IMR-90 (cell line): ENCODE data around the gene ODF2. TPM values are rescaled to one million over a fixed set of nuclear protein-coding genes. Genes with fewer than 3 reads are reported as not detected.
A peak's percentile ranks its signal among the peaks of the same experiment; 100 is the strongest.

Experiments
- ATAC-seq: fragments of 200-7000 bp; cut with Tn5 transposase; 2 replicates; pipeline ENCODE4 v1.9.1; 2020; ENCODE audit warnings: low read depth, mild to moderate bottlenecking, moderate library complexity
- BruUV-seq: library from RNA; stranded (reverse); fragments of 400-500 nt; replicated peaks from 2 replicates; lab custom pipeline; 2021; lab: Mats Ljungman, UMichigan
- CTCF ChIA-PET: fragments of 300-600 bp; formaldehyde crosslinking; extraction: SDS; loops from one replicate; lab custom pipeline; 2021; ENCODE audit warnings: antibody characterized with exemption; lab: Yijun Ruan, JAX
- POLR2A ChIA-PET: fragments of 300-600 bp; sonication (Branson Sonifier 250); formaldehyde crosslinking; loops from one replicate; lab custom pipeline; 2022; ENCODE audit warnings: antibody characterized with exemption; ENCODE audit not compliant: unreplicated experiment; lab: Charles Lee
- DNase-seq: peaks from one replicate; pipeline ENCODE4 v3.0.0; 2013
- H2AFZ ChIP-seq: replicated peaks from 2 replicates; pipeline ENCODE3; 2013; ENCODE audit warnings: low read length, mild to moderate bottlenecking; ENCODE audit not compliant: poor library complexity
- H2AK5ac ChIP-seq: 2 replicates; pipeline ENCODE4 v1.6.1; 2013; ENCODE audit warnings: low read depth, low read length, inconsistent platforms
- H2AK9ac ChIP-seq: replicated peaks from 2 replicates; pipeline ENCODE3; 2013; ENCODE audit warnings: mild to moderate bottlenecking, low read depth, low read length, moderate library complexity; ENCODE audit not compliant: poor library complexity
- H2BK120ac ChIP-seq: 2 replicates; pipeline ENCODE4 v1.6.1; 2013; ENCODE audit warnings: low read depth, low read length, inconsistent platforms
- H2BK15ac ChIP-seq: 3 replicates; pipeline ENCODE4 v1.6.1; 2013; ENCODE audit warnings: low read depth, low read length, inconsistent platforms
- H2BK20ac ChIP-seq: 2 replicates; pipeline ENCODE4 v1.6.1; 2013; ENCODE audit warnings: low read depth, mild to moderate bottlenecking, inconsistent platforms, low read length, moderate library complexity
- H2BK5ac ChIP-seq: 2 replicates; pipeline ENCODE4 v1.6.1; 2013; ENCODE audit warnings: mild to moderate bottlenecking, low read depth, low read length, inconsistent platforms; ENCODE audit not compliant: poor library complexity, severe bottlenecking
- H3K14ac ChIP-seq: replicated peaks from 2 replicates; pipeline ENCODE4 v1.6.1; 2013; ENCODE audit warnings: low read depth, low read length, inconsistent platforms
- H3K18ac ChIP-seq: 2 replicates; pipeline ENCODE4 v1.6.1; 2013; ENCODE audit warnings: low read depth, low read length, control low read depth
- H3K23ac ChIP-seq: 2 replicates; pipeline ENCODE4 v1.6.1; 2013; ENCODE audit warnings: low read depth, low read length, inconsistent platforms
- H3K27ac ChIP-seq: 2 replicates; pipeline ENCODE4 v1.5.1; 2013; ENCODE audit warnings: mild to moderate bottlenecking, control low read depth, low read length; ENCODE audit not compliant: insufficient read depth
- H3K27me3 ChIP-seq: 2 replicates; pipeline ENCODE4 v1.6.1; 2013; ENCODE audit warnings: low read length; ENCODE audit not compliant: control insufficient read depth, insufficient read depth
- H3K36me3 ChIP-seq: 2 replicates; pipeline ENCODE4 v1.6.1; 2013; ENCODE audit warnings: low read length, mixed read lengths; ENCODE audit not compliant: control insufficient read depth, insufficient read depth
- H3K4ac ChIP-seq: 2 replicates; pipeline ENCODE4 v1.6.1; 2013; ENCODE audit warnings: low read depth, low read length, inconsistent platforms
- H3K4me1 ChIP-seq: 2 replicates; pipeline ENCODE4 v1.6.1; 2013; ENCODE audit warnings: low read length, mixed read lengths; ENCODE audit not compliant: control insufficient read depth, insufficient read depth
- H3K4me2 ChIP-seq: 2 replicates; pipeline ENCODE4 v1.6.1; 2013; ENCODE audit warnings: low read depth, mild to moderate bottlenecking, control low read depth, low read length, moderate library complexity
- H3K4me3 ChIP-seq: 2 replicates; pipeline ENCODE4 v1.5.1; 2013; ENCODE audit warnings: low read depth, mild to moderate bottlenecking, control low read depth, low read length, moderate library complexity; ENCODE audit not compliant: insufficient read depth
- H3K56ac ChIP-seq: 2 replicates; pipeline ENCODE4 v1.6.1; 2013; ENCODE audit warnings: low read length, inconsistent platforms; ENCODE audit not compliant: insufficient read depth; ENCODE audit errors: extremely low read depth
- H3K79me1 ChIP-seq, 2 experiments: 2 replicates each; pipeline ENCODE4 v1.6.1; 2013; ENCODE audit warnings: low read length in 2 of 2, inconsistent platforms in 1 of 2, low read depth in 1 of 2
- H3K9ac ChIP-seq: 2 replicates; pipeline ENCODE4 v1.6.1; 2013; ENCODE audit warnings: low read depth, low read length, control low read depth
- H3K9me1 ChIP-seq: 2 replicates; pipeline ENCODE4 v1.6.1; 2013; ENCODE audit warnings: low read length, inconsistent platforms; ENCODE audit not compliant: insufficient read depth
- H3K9me3 ChIP-seq: 2 replicates; pipeline ENCODE4 v1.6.1; 2013; ENCODE audit warnings: low read length; ENCODE audit not compliant: control insufficient read depth, insufficient read depth
- H4K20me1 ChIP-seq: 2 replicates; pipeline ENCODE4 v1.6.1; 2013; ENCODE audit warnings: low read length, inconsistent platforms; ENCODE audit not compliant: insufficient read depth
- H4K5ac ChIP-seq: 2 replicates; pipeline ENCODE4 v1.6.1; 2013; ENCODE audit warnings: mild to moderate bottlenecking, low read depth, low read length, control low read depth
- H4K8ac ChIP-seq, 2 experiments: 2 replicates each; pipeline ENCODE4 v1.6.1; 2013; ENCODE audit warnings: low read depth in 2 of 2, low read length in 2 of 2, control low read depth in 1 of 2, inconsistent platforms in 1 of 2
- H4K91ac ChIP-seq: 2 replicates; pipeline ENCODE4 v1.6.1; 2013; ENCODE audit warnings: low read depth, low read length, inconsistent platforms; ENCODE audit not compliant: insufficient read depth
- BHLHE40 ChIP-seq: fragments of 150-350 bp; IDR thresholded peaks from 2 replicates; pipeline ENCODE4 v1.6.1; 2016; ENCODE audit warnings: mild to moderate bottlenecking, low read depth, low read length
- CEBPB ChIP-seq: IDR thresholded peaks from 2 replicates; pipeline ENCODE4 v1.6.1; 2012; ENCODE audit warnings: low read depth, low read length, improper control_type of control experiment
- CHD1 ChIP-seq: IDR thresholded peaks from 2 replicates; pipeline ENCODE4 v1.6.1; 2012; ENCODE audit warnings: low read depth, low read length, improper control_type of control experiment
- CTCF ChIP-seq: conservative IDR thresholded peaks from 2 replicates; pipeline ENCODE4 v1.5.1; 2012; ENCODE audit warnings: mild to moderate bottlenecking, low read depth, low read length, improper control_type of control experiment
- ELK1 ChIP-seq: fragments of 150-350 bp; IDR thresholded peaks from 2 replicates; pipeline ENCODE4 v1.6.1; 2016; ENCODE audit warnings: low read depth, mild to moderate bottlenecking, low read length, moderate library complexity, borderline replicate concordance
- FOS ChIP-seq: fragments of 150-350 bp; IDR thresholded peaks from 2 replicates; pipeline ENCODE4 v1.6.1; 2016; ENCODE audit warnings: low read depth, low read length
- MAFK ChIP-seq: IDR thresholded peaks from 2 replicates; pipeline ENCODE4 v1.6.1; 2012; ENCODE audit warnings: low read depth, low read length, improper control_type of control experiment
- MAZ ChIP-seq: IDR thresholded peaks from 2 replicates; pipeline ENCODE4 v1.6.1; 2012; ENCODE audit warnings: low read depth, mild to moderate bottlenecking, low read length, improper control_type of control experiment, moderate library complexity, borderline replicate concordance
- MXI1 ChIP-seq: IDR thresholded peaks from 2 replicates; pipeline ENCODE4 v1.6.1; 2012; ENCODE audit warnings: low read depth, mild to moderate bottlenecking, low read length, moderate library complexity, borderline replicate concordance
- NFE2L2 ChIP-seq: fragments of 150-350 bp; IDR thresholded peaks from 2 replicates; pipeline ENCODE4 v1.6.1; 2016; ENCODE audit warnings: low read depth, mild to moderate bottlenecking, low read length
- POLR2A ChIP-seq: IDR thresholded peaks from 2 replicates; pipeline ENCODE4 v1.6.1; 2012; ENCODE audit warnings: mild to moderate bottlenecking, low read depth, low read length
- RAD21 ChIP-seq: IDR thresholded peaks from 2 replicates; pipeline ENCODE4 v1.6.1; 2012; ENCODE audit warnings: low read length, improper control_type of control experiment
- RCOR1 ChIP-seq: IDR thresholded peaks from 2 replicates; pipeline ENCODE4 v1.6.1; 2012; ENCODE audit warnings: mild to moderate bottlenecking, low read length, improper control_type of control experiment; ENCODE audit not compliant: insufficient replicate concordance
- RFX5 ChIP-seq: IDR thresholded peaks from 2 replicates; pipeline ENCODE4 v1.8.0; 2012; ENCODE audit warnings: low read depth, mild to moderate bottlenecking, low read length, moderate library complexity
- SMC3 ChIP-seq: fragments of 150-350 bp; IDR thresholded peaks from 2 replicates; pipeline ENCODE4 v1.6.1; 2016; ENCODE audit warnings: low read depth, mild to moderate bottlenecking, antibody characterized with exemption, low read length, moderate library complexity
- USF2 ChIP-seq: fragments of 150-350 bp; IDR thresholded peaks from 2 replicates; pipeline ENCODE4 v1.6.1; 2017; ENCODE audit warnings: mild to moderate bottlenecking, antibody characterized with exemption, low read length, low read depth
- WGBS, 2 experiments: methylation state at CpG; one replicate each; pipeline versions ENCODE4 v1.1.5 to v1.1.7; 2013; ENCODE audit warnings: missing lambda C conversion rate in 2 of 2; ENCODE audit not compliant: insufficient read length in 1 of 2; ENCODE audit errors: extremely low coverage in 2 of 2; 5-methylcytosine and 5-hydroxymethylcytosine counted together
- dilution Hi-C: fragments of 300-500 bp; cut with HindIII; formaldehyde crosslinking; loops from one replicate; pipeline ENCODE4 v1.14.3; 2018; ENCODE audit warnings: low sequenced_read_pairs; ENCODE audit not compliant: unreplicated experiment
- in situ Hi-C: fragments of 300-500 bp; cut with MboI; formaldehyde crosslinking; loops from 3 replicates; pipeline ENCODE4 v1.14.3; 2019; ENCODE audit warnings: low sequenced_read_pairs, inconsistent platforms, mixed read lengths
- intact Hi-C: fragments of 100-400 bp; cut with micrococcal nuclease; formaldehyde crosslinking; loops from 2 replicates; pipeline ENCODE4 v1.10.0; 2022
- polyA plus RNA-seq, 3 experiments: library from polyadenylated mRNA; depleted of rRNA; stranded (reverse); fragments of >200 nt; gene quantifications; 2 replicates each; pipeline ENCODE4 v1.2.3, GENCODE V29; 2012; ENCODE audit warnings: low replicate concordance in 1 of 3
- total RNA-seq: library from RNA; depleted of rRNA; stranded (reverse); fragments of >200 nt; gene quantifications from 2 replicates; pipeline ENCODE4 v1.2.3, GENCODE V29; 2012

ODF2 gene
- total and polyA plus RNA-seq, 2 of the 4 experiments (the other 2 are of a cell fraction) = 40.2 to 46.4 TPM

- no peaks in the 10 kb centered on the region for H3K36me3 ChIP-seq
- H2BK20ac ChIP-seq = no peak overlapping the region
- CTCF ChIA-PET = no interaction called here
- POLR2A ChIA-PET = no interaction called here
- no peak overlapping the region for H3K14ac ChIP-seq
- H2AK5ac ChIP-seq = no peak overlapping the region; the same call in 1 of the 2 replicates
- peaks cover 13% of the 10 kb centered on the region for H3K4me1 ChIP-seq
- peaks cover 4% of the 10 kb centered on the region; the same call in 1 of the 2 replicates for H3K9me1 ChIP-seq
- H2AFZ ChIP-seq = peak overlapping the region; percentile 1
- no peak overlapping the region; the same call in 1 of the 2 replicates for H3K23ac ChIP-seq
- no peak overlapping the region for H2AK9ac ChIP-seq
- H4K8ac ChIP-seq = no peak overlapping the region
- H3K27me3 ChIP-seq = no peaks in the 10 kb centered on the region
- no peak overlapping the region for H3K27ac ChIP-seq
- H3K4ac ChIP-seq = no peak overlapping the region
- in situ Hi-C loops (no loop called here), intact Hi-C loops (no loop called here), dilution Hi-C loops (no loop called here)
- no peak overlapping the region for H4K5ac ChIP-seq
- peaks cover 0 to 30% of the 10 kb centered on the region in 2 experiments; a peak in 2 of 4 replicates for H3K79me1 ChIP-seq
- no peak overlapping the region for H4K91ac ChIP-seq
- TF ChIP-seq RFX5 (no peak), RCOR1 (no peak), BHLHE40 (no peak), NFE2L2 (no peak), CTCF (no peak), CHD1 (no peak), MXI1 (no peak), CEBPB (no peak), RAD21 (no peak), USF2 (no peak), MAZ (no peak), MAFK (no peak), ELK1 (no peak), SMC3 (no peak), POLR2A (no peak), FOS (no peak)
- no peak for DNase-seq
- H3K4me2 ChIP-seq = no peak overlapping the region
- H3K9ac ChIP-seq = no peak overlapping the region
- 91% methylated on average over 5 of the region's 7 CpGs; no CpG with 5 or more reads in 1 of the 2 experiments for WGBS, 2 experiments
- no peak overlapping the region for H3K4me3 ChIP-seq
- no peak overlapping the region for H3K56ac ChIP-seq
- H3K18ac ChIP-seq = no peak overlapping the region
- H2BK120ac ChIP-seq = no peak overlapping the region
- H3K9me3 ChIP-seq = no peaks in the 10 kb centered on the region
- no peak overlapping the region for H2BK5ac ChIP-seq
- H4K20me1 ChIP-seq = peaks cover 11% of the 10 kb centered on the region
- ATAC-seq = no peak
- H2BK15ac ChIP-seq = peak overlapping the region; percentile 28; the same call in 1 of the 3 replicates
- no TSS peak for BruUV-seq
Observed at GRCh38 chr9:128548876-128549275, 93.1 kb downstream of the ODF2 start.
